HepG2 (cell line): ENCODE results near the gene ZSCAN20. TPM values are rescaled to one million over a fixed set of nuclear protein-coding genes. Genes with fewer than 3 reads are reported as not detected.

ENCODE experiments used
- ATAC-seq: fragments of 200-7000 bp; cut with Tn5 transposase; 3 replicates; pipeline ENCODE4 v1.9.1; 2020; ENCODE audit warnings: mild to moderate bottlenecking, moderate library complexity
- BruUV-seq: library from RNA; stranded (reverse); fragments of 400-500 nt; replicated peaks from 2 replicates; lab custom pipeline; 2021; lab: Mats Ljungman, UMichigan
- CTCF ChIA-PET: fragments of 300-600 bp; formaldehyde crosslinking; extraction: SDS; loops from one replicate; lab custom pipeline; 2021; ENCODE audit warnings: low total read pairs, inconsistent platforms, low intra/inter-chr PET ratio; lab: Yijun Ruan, JAX
- POLR2A ChIA-PET: fragments of 350-600 bp; sonication (Branson Sonifier 250); formaldehyde crosslinking; loops from one replicate; lab custom pipeline; 2020; ENCODE audit warnings: antibody characterized with exemption, inconsistent platforms; lab: Yijun Ruan, JAX
- DNase-seq: peaks from one replicate; pipeline ENCODE4 v3.0.0-alpha.2; 2015; ENCODE audit warnings: low spot score
- FAIRE-seq: peaks from 3 replicates; lab custom pipeline; 2011; peaks lifted over from hg19 to GRCh38; lab: Jason Lieb, UNC
- H2AFZ ChIP-seq: one replicate; pipeline ENCODE4 v1.6.1; 2011; ENCODE audit warnings: low read length, inconsistent platforms
- H3K27ac ChIP-seq: fragments of 300-600 bp; 3 replicates; pipeline ENCODE4 v1.8.0; 2011; ENCODE audit warnings: mixed run types, mild to moderate bottlenecking, mixed read lengths, low read length, inconsistent platforms; ENCODE audit not compliant: insufficient read depth; ENCODE audit errors: extremely low read length
- H3K27me3 ChIP-seq, 2 experiments: fragments of 200-600 bp in 1 of 2; 2 replicates in 1 of 2; 3 replicates in 1 of 2; pipeline versions ENCODE4 v1.6.0 to v1.8.0; 2011; ENCODE audit warnings: low read length in 2 of 2, mild to moderate bottlenecking in 2 of 2, moderate library complexity in 2 of 2, inconsistent platforms in 1 of 2; ENCODE audit not compliant: insufficient read depth in 2 of 2, control insufficient read depth in 1 of 2
- H3K36me3 ChIP-seq, 2 experiments: fragments of 200-600 bp in 1 of 2; replicated peaks in 1 of 2; 2 replicates in 1 of 2; 3 replicates in 1 of 2; pipeline versions ENCODE4 v1.5.1 to v1.8.0; 2011; ENCODE audit warnings: low read length in 2 of 2, inconsistent platforms in 1 of 2; ENCODE audit not compliant: insufficient read depth in 2 of 2, control insufficient read depth in 1 of 2
- H3K4me1 ChIP-seq: 2 replicates; pipeline ENCODE4 v1.5.1; 2012; ENCODE audit warnings: low read length, inconsistent platforms; ENCODE audit not compliant: insufficient read depth
- H3K4me2 ChIP-seq: 2 replicates; pipeline ENCODE4 v1.6.0; 2011; ENCODE audit warnings: low read depth, low read length, inconsistent platforms
- H3K4me3 ChIP-seq, 3 experiments: fragments of 200-600 bp in 1 of 3; sonication (generic), shearing (Covaris generic) in 1 of 3; replicated peaks in 1 of 3; 2 replicates each; pipeline ENCODE4 v1.5.1; 2011 to 2016; ENCODE audit warnings: low read length in 3 of 3, inconsistent platforms in 2 of 3, low read depth in 2 of 3, mild to moderate bottlenecking in 2 of 3, control low read depth in 1 of 3, mixed read lengths in 1 of 3; ENCODE audit not compliant: insufficient read depth in 1 of 3
- H3K79me2 ChIP-seq: one replicate; pipeline ENCODE4 v1.6.1; 2011; ENCODE audit warnings: low read length, inconsistent platforms; ENCODE audit not compliant: insufficient read depth
- H3K9ac ChIP-seq: 2 replicates; pipeline ENCODE4 v1.6.0; 2011; ENCODE audit warnings: mild to moderate bottlenecking, low read depth, low read length, inconsistent platforms; ENCODE audit not compliant: insufficient read depth
- H3K9me3 ChIP-seq: 2 replicates; pipeline ENCODE4 v1.5.1; 2012; ENCODE audit warnings: mild to moderate bottlenecking, low read length
- H4K20me1 ChIP-seq: 2 replicates; pipeline ENCODE4 v1.6.0; 2011; ENCODE audit warnings: inconsistent platforms, mild to moderate bottlenecking, low read length, moderate library complexity; ENCODE audit not compliant: insufficient read depth
- HCFC1 ChIP-seq: fragments of 150-350 bp; IDR thresholded peaks from 2 replicates; pipeline ENCODE4 v1.6.1; 2014; ENCODE audit warnings: low read depth, low read length
- ZBTB7A ChIP-seq: sonication (generic); formaldehyde crosslinking; IDR thresholded peaks from 2 replicates; pipeline ENCODE4 v1.8.0; 2022; ENCODE audit warnings: mild to moderate bottlenecking, missing genetic modification reagents
- ZNF260 ChIP-seq: sonication (generic); formaldehyde crosslinking; IDR thresholded peaks from 2 replicates; pipeline ENCODE4 v1.4.0; 2020; ENCODE audit warnings: missing genetic modification reagents, low read depth, mild to moderate bottlenecking, borderline replicate concordance
- ZNF644 ChIP-seq: IDR thresholded peaks from 2 replicates; pipeline ENCODE4 v1.6.1; 2016; ENCODE audit warnings: low read depth
- ZSCAN29 ChIP-seq: sonication (generic); formaldehyde crosslinking; conservative IDR thresholded peaks from 2 replicates; pipeline ENCODE4 v1.4.0; 2020; ENCODE audit warnings: mild to moderate bottlenecking, missing genetic modification reagents
- WGBS: methylation state at CpG from one replicate; pipeline ENCODE4 v1.1.6; 2017; ENCODE audit warnings: low lambda C conversion rate; 5-methylcytosine and 5-hydroxymethylcytosine counted together
- in situ Hi-C: cut with HindIII; loops from 2 replicates; pipeline ENCODE4 v1.10.0; 2017; ENCODE audit warnings: low pct_unique_long_range_greater_than_20kb; ENCODE audit not compliant: extremely low pct_ligation_motif_present
- intact Hi-C: fragments of 100-400 bp; cut with micrococcal nuclease; formaldehyde crosslinking; loops from one replicate; pipeline ENCODE4 v1.10.0; 2022; ENCODE audit not compliant: unreplicated experiment
- polyA plus RNA-seq, 8 experiments: library from polyadenylated mRNA; depleted of rRNA in 3 of 8; stranded (reverse) in 7 of 8; unstranded in 1 of 8; fragments of >200 nt; fragmentation: Illumina TruSeq in 4 of 8; extraction: Trizol in 4 of 8; gene quantifications; 2 replicates each; pipeline versions ENCODE4 v1.2.1 to v1.2.3, GENCODE V29; 2011 to 2016; ENCODE audit warnings: low read depth in 4 of 8, missing spikeins in 1 of 8, mixed read lengths in 1 of 8; ENCODE audit not compliant: insufficient read depth in 1 of 8
- total RNA-seq, 5 experiments: library from RNA; depleted of rRNA; stranded (reverse); fragments of >200 nt; fragmentation: Illumina TruSeq; extraction: Trizol; gene quantifications; 2 replicates each; pipeline ENCODE4 v1.2.3, GENCODE V29; 2016; ENCODE audit warnings: low read depth in 1 of 5
- TF ChIP-seq, protein P1 (sequence below): sonication (generic); formaldehyde crosslinking; IDR thresholded peaks from 2 replicates; pipeline ENCODE4 v1.4.0; 2020; ENCODE audit warnings: missing genetic modification reagents; ENCODE audit errors: not compliant biosample characterization
- TF ChIP-seq, protein P2 (sequence below): sonication (generic); formaldehyde crosslinking; IDR thresholded peaks from 2 replicates; pipeline ENCODE4 v1.9.0; 2021; ENCODE audit warnings: missing genetic modification reagents, borderline replicate concordance

ZSCAN20 gene
- total and polyA plus RNA-seq, 2 of the 13 experiments (the other 11 are each of a cell fraction or from before 2014, with no cell fraction given), result 1.1 to 2.8 TPM

DNA sequence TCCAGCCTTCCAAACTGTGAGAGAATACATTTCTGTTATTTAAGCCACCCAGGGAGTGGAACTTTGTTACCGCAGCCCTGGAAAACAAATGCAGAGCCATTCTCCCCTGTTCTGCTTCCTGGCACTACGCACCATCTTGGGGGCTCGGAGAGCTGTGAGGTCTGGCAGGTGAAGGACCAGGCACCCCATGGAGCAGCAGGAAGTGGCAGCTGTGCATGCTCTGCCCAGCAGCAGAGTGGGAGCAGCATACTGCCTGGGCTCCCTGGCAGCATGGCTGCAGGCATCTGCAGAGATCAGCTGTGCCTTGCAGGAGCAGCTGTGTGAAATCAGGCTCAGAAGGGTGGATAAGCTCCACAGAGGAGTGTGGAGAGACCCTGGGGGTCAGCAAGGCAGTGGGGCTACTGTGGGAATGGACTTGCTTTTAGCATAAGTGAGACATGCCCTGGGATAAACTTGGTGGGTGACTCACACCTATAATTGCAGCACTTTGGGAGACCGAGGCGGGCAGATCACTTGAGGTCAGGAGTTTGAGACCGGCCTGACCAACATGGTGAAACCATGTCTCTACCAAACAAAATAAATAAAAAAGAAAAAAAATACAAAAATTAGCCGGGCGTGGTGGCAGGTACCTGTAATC lies 17.7 kb upstream of the ZSCAN20 start:
- in situ Hi-C loops (no loop called here), intact Hi-C loops (loop anchor here (2.0 to 5.0 kb wide), 2 partner anchors 157 to 236 kb away; no protein-coding TSS in a partner anchor)
- POLR2A ChIA-PET, result no interaction called here
- 51% methylated on average over 8 of the region's 8 CpGs for WGBS
- Histone ChIP-seq H3K36me3 (no peaks in the 10 kb centered on the region), H3K9ac (no peak overlapping the region), H3K4me2 (no peak overlapping the region), H4K20me1 (no peaks in the 10 kb centered on the region), H3K27ac (no peak overlapping the region), H3K79me2 (no peaks in the 10 kb centered on the region), H3K27me3 (peaks cover 0 to 5% of the 10 kb centered on the region in 2 experiments; a peak in 1 of 5 replicates), H3K4me1 (no peaks in the 10 kb centered on the region), H3K9me3 (no peaks in the 10 kb centered on the region), H3K4me3 (no peak overlapping the region), H2AFZ (no peak overlapping the region)
- ATAC-seq, result no peak
- no peak for DNase-seq
- BruUV-seq, result no TSS peak
- FAIRE-seq, result no peak
- no peak for TF ChIP-seq ZNF644 (CRISPR knock-in tag)
- TF ChIP-seq, protein P1, sequence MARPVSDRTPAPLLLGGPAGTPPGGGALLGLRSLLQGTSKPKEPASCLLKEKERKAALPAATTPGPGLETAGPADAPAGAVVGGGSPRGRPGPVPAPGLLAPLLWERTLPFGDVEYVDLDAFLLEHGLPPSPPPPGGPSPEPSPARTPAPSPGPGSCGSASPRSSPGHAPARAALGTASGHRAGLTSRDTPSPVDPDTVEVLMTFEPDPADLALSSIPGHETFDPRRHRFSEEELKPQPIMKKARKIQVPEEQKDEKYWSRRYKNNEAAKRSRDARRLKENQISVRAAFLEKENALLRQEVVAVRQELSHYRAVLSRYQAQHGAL, result no peak
- TF ChIP-seq, protein P2, sequence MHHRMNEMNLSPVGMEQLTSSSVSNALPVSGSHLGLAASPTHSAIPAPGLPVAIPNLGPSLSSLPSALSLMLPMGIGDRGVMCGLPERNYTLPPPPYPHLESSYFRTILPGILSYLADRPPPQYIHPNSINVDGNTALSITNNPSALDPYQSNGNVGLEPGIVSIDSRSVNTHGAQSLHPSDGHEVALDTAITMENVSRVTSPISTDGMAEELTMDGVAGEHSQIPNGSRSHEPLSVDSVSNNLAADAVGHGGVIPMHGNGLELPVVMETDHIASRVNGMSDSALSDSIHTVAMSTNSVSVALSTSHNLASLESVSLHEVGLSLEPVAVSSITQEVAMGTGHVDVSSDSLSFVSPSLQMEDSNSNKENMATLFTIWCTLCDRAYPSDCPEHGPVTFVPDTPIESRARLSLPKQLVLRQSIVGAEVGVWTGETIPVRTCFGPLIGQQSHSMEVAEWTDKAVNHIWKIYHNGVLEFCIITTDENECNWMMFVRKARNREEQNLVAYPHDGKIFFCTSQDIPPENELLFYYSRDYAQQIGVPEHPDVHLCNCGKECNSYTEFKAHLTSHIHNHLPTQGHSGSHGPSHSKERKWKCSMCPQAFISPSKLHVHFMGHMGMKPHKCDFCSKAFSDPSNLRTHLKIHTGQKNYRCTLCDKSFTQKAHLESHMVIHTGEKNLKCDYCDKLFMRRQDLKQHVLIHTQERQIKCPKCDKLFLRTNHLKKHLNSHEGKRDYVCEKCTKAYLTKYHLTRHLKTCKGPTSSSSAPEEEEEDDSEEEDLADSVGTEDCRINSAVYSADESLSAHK (CRISPR knock-in tag), result no peak
- TF ChIP-seq ZNF260 (CRISPR knock-in tag), result no peak
- no peak for TF ChIP-seq ZSCAN29 (CRISPR knock-in tag)
- no peak for TF ChIP-seq HCFC1
- TF ChIP-seq ZBTB7A (CRISPR knock-in tag), result no peak
- CTCF ChIA-PET, result no interaction called here
